ENCODE data around the gene INTS15.

The INTS15 gene

GRCh38 chr7:6644728-6645127, 54.9 kb downstream of the INTS15 start:
- DNase-seq: no peak

- no peak for DNase-seq
These were observed 56.6 kb downstream of the INTS15 start for GRCh38 chr7:6646465-6646864.

GRCh38 chr7:6647080-6647479, 57.3 kb downstream of the INTS15 start:
- no peak for DNase-seq

GRCh38 chr7:6647541-6647940, 57.7 kb downstream of the INTS15 start:
- no peak for DNase-seq

- no peak for DNase-seq
These were observed 58.4 kb downstream of the INTS15 start for GRCh38 chr7:6648066-6648814.

GRCh38 chr7:6648815-6649104, 58.9 kb downstream of the INTS15 start:
- DNase-seq: no peak

GRCh38 chr7:6649241-6649961, 59.6 kb downstream of the INTS15 start:
- DNase-seq: no peak

GRCh38 chr7:6650086-6650485, 60.3 kb downstream of the INTS15 start:
- no peak for DNase-seq

- DNase-seq: no peak
These were observed 60.7 kb downstream of the INTS15 start for GRCh38 chr7:6650521-6651011.

GRCh38 chr7:6651851-6652445, 62.1 kb downstream of the INTS15 start:
- no peak for DNase-seq

GRCh38 chr7:6652446-6653011, 62.7 kb downstream of the INTS15 start:
- DNase-seq: no peak

GRCh38 chr7:6653071-6654003, 63.5 kb downstream of the INTS15 start:
- no peak for DNase-seq

- DNase-seq: no peak
These were observed 64.5 kb downstream of the INTS15 start for GRCh38 chr7:6654113-6654841.

- no peak for DNase-seq
These were observed 65.2 kb downstream of the INTS15 start for GRCh38 chr7:6654842-6655610.

GRCh38 chr7:6655636-6656385, 66.0 kb downstream of the INTS15 start:
- no peak for DNase-seq

GRCh38 chr7:6656413-6656812, 66.6 kb downstream of the INTS15 start:
- no peak for DNase-seq

Data from NCI-H187 (cell line).